Activated CD4-positive, alpha-beta T cell treated with anti-CD3 and anti-CD28 coated beads, Interleukin-2, Interleukin-6, amounts not matched to agents 100 ng/mL and 50 ng/mL, durations not matched to agents 16 hours and 8 hours (primary cell): ENCODE data around the gene KRT3.

Experiments
- DNase-seq: peaks from one replicate; pipeline ENCODE4 v3.0.0-alpha.2; 2020

KRT3 gene

GRCh38 chr12:52813203-52813819 is 17.4 kb upstream of the KRT3 start:
- no peak for DNase-seq

- DNase-seq, result no peak
Measured at GRCh38 chr12:52812749-52813148, 16.8 kb upstream of the KRT3 start.

GRCh38 chr12:52812073-52812400 is 16.1 kb upstream of the KRT3 start:
- DNase-seq, result no peak

- no peak for DNase-seq
Measured at GRCh38 chr12:52811191-52812072, 15.5 kb upstream of the KRT3 start.

GRCh38 chr12:52810554-52810953 is 14.6 kb upstream of the KRT3 start:
- no peak for DNase-seq

- DNase-seq, result no peak
Measured at GRCh38 chr12:52809166-52809565, 13.2 kb upstream of the KRT3 start.

- DNase-seq, result no peak
Measured at GRCh38 chr12:52808573-52809160, 12.8 kb upstream of the KRT3 start.

GRCh38 chr12:52807544-52808470 is 11.9 kb upstream of the KRT3 start:
- DNase-seq, result no peak

GRCh38 chr12:52806821-52807543 is 11.1 kb upstream of the KRT3 start:
- no peak for DNase-seq

GRCh38 chr12:52806169-52806811 is 10.4 kb upstream of the KRT3 start:
- DNase-seq, result no peak

GRCh38 chr12:52805739-52806138 is 9.8 kb upstream of the KRT3 start:
- DNase-seq, result no peak

GRCh38 chr12:52805000-52805399 is 9.1 kb upstream of the KRT3 start:
- DNase-seq, result no peak

GRCh38 chr12:52802442-52802841 is 6.5 kb upstream of the KRT3 start:
- DNase-seq, result no peak

- DNase-seq, result no peak
Measured at GRCh38 chr12:52801773-52802172, 5.9 kb upstream of the KRT3 start.

GRCh38 chr12:52800259-52800917 is 4.5 kb upstream of the KRT3 start:
- no peak for DNase-seq

GRCh38 chr12:52799505-52800211 is 3.7 kb upstream of the KRT3 start:
- DNase-seq, result no peak

GRCh38 chr12:52798671-52799504 is 3.0 kb upstream of the KRT3 start:
- no peak for DNase-seq

- DNase-seq, result no peak
Measured at GRCh38 chr12:52798003-52798670, 2.2 kb upstream of the KRT3 start.

- no peak for DNase-seq
Measured at GRCh38 chr12:52797529-52797894, 1.6 kb upstream of the KRT3 start.
